Tibial artery (tissue), 4 donors: Measurements from ENCODE around the gene CAPN2.

ENCODE experiments used
- DNase-seq, 2 donors: peaks; one replicate each; pipeline ENCODE4 v3.0.0-alpha.2; 2019
- H3K27ac ChIP-seq, 2 donors: fragments of 200-600 bp; sonication (generic) in 1 of 2; 1 replicate in 1 of 2; 2 replicates in 1 of 2; pipeline ENCODE4 v1.5.1; 2018 to 2019; ENCODE audit warnings: mild to moderate bottlenecking in 1 of 2
- H3K27me3 ChIP-seq, 2 donors: fragments of 200-600 bp; sonication (generic) in 1 of 2; one replicate each; pipeline versions ENCODE4 v1.5.1 to v1.6.0; 2016 to 2019
- H3K36me3 ChIP-seq, 3 donors: fragments of 200-600 bp; sonication (generic) in 2 of 3; one replicate each; pipeline ENCODE4 v1.5.1; 2016 to 2019; ENCODE audit warnings: mild to moderate bottlenecking in 2 of 3
- H3K4me1 ChIP-seq, 4 donors: fragments of 200-600 bp; sonication (generic) in 2 of 4; 1 replicate in 3 of 4; 2 replicates in 1 of 4; pipeline ENCODE4 v1.5.1; 2016 to 2019
- H3K4me3 ChIP-seq, 2 donors: fragments of 200-600 bp; sonication (generic) in 1 of 2; 1 replicate in 1 of 2; 2 replicates in 1 of 2; pipeline ENCODE4 v1.5.1; 2018 to 2019; ENCODE audit warnings: mild to moderate bottlenecking in 2 of 2
- H3K9me3 ChIP-seq, 3 donors: fragments of 200-600 bp; sonication (generic) in 1 of 3; one replicate each; pipeline ENCODE4 v1.5.1; 2016 to 2019
- CTCF ChIP-seq, 2 experiments: fragments of 200-600 bp in 1 of 2; fragments of 450-650 bp in 1 of 2; IDR thresholded peaks; one replicate each; pipeline ENCODE4 v1.5.1; 2017 to 2019; ENCODE audit warnings: antibody characterized with exemption in 2 of 2, mild to moderate bottlenecking in 1 of 2, moderate library complexity in 1 of 2
- intact Hi-C: fragments of 100-400 bp; cut with DNase I; formaldehyde crosslinking; loops from one replicate; pipeline ENCODE4 v1.15.0; 2023; ENCODE audit warnings: low total_unique reads

CAPN2 gene

DNA sequence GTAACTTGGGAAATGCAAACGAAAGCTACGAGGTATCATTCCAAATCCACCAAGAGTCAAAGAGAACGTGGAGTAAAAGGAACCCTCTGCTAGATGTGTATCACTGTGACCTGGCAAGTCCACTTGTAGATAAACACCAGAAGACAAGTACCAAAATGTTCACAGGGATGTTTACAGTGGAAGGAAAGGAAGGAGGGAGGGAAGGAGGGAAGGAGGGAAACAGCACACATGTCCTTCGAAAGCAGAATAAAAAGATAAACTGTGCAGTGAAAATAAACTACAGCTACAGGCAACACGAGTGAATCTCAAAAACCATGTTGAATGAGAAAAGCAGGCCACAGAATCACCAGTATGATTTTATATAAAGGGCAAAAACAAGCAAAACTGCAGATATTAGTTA, 73.5 kb downstream of the CAPN2 start:
- Histone ChIP-seq H3K9me3 (no peaks in the 10 kb centered on the region), H3K4me1 (peaks cover 0 to 25% (median 7%) of the 10 kb centered on the region in 4 donors), H3K27ac (peak overlapping the region; percentile 10 to 11), H3K36me3 (peaks cover 8 to 58% (median 29%) of the 10 kb centered on the region in 3 donors), H3K4me3 (no peak overlapping the region), H3K27me3 (no peaks in the 10 kb centered on the region)
- intact Hi-C loops: no loop called here
- TF ChIP-seq CTCF (IDR thresholded peaks at IDR 0.05): no peak
- DNase-seq: no peak

GRCh38 chr1:223788746-223789415, 76.5 kb downstream of the CAPN2 start:
- intact Hi-C loops: no loop called here
- Histone ChIP-seq H3K9me3 (no peaks in the 10 kb centered on the region), H3K36me3 (peaks cover 0 to 52% (median 40%) of the 10 kb centered on the region in 3 donors), H3K27ac (no peak overlapping the region), H3K4me1 (peaks cover 0 to 22% (median 6%) of the 10 kb centered on the region in 4 donors), H3K4me3 (no peak overlapping the region), H3K27me3 (no peaks in the 10 kb centered on the region)
- DNase-seq: no peak
- TF ChIP-seq CTCF (IDR thresholded peaks at IDR 0.05): no peak

DNA sequence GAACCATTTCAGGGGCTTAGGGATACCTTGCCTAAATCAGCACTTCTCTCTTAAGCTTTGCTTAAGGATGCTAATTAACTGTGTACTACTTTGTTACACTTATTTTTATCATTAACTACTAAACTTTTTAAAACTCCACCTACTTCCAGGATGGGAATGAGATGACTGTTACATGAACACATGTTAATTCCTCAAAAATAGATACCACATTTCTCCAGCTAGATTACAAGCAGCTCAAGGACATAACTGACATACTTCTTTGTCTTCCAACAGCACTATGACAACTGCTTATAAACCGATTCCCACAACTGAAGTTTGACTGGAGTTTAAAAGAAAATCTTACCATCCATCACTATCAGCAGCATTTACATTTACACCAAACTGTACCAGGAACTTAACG, 79.7 kb downstream of the CAPN2 start:
- H3K9me3 ChIP-seq: no peaks in the 10 kb centered on the region
- H3K27ac ChIP-seq: no peak overlapping the region
- DNase-seq: no peak
- TF ChIP-seq CTCF (IDR thresholded peaks at IDR 0.05): no peak
- H3K27me3 ChIP-seq: no peaks in the 10 kb centered on the region
- H3K4me1 ChIP-seq: peaks cover 0 to 7% (median 0%) of the 10 kb centered on the region in 4 donors
- intact Hi-C loops: no loop called here
- H3K36me3 ChIP-seq: peaks cover 12 to 50% (median 47%) of the 10 kb centered on the region in 3 donors
- no peak overlapping the region for H3K4me3 ChIP-seq

GRCh38 chr1:223793716-223794115, 81.4 kb downstream of the CAPN2 start:
- intact Hi-C loops: no loop called here
- no peak for DNase-seq
- no peaks in the 10 kb centered on the region for H3K9me3 ChIP-seq
- no peak for TF ChIP-seq CTCF (IDR thresholded peaks at IDR 0.05)
- peaks cover 0 to 7% (median 0%) of the 10 kb centered on the region in 4 donors for H3K4me1 ChIP-seq
- H3K27ac ChIP-seq: no peak overlapping the region
- no peak overlapping the region for H3K4me3 ChIP-seq
- H3K27me3 ChIP-seq: no peaks in the 10 kb centered on the region
- peaks cover 27 to 55% (median 51%) of the 10 kb centered on the region in 3 donors for H3K36me3 ChIP-seq

DNA sequence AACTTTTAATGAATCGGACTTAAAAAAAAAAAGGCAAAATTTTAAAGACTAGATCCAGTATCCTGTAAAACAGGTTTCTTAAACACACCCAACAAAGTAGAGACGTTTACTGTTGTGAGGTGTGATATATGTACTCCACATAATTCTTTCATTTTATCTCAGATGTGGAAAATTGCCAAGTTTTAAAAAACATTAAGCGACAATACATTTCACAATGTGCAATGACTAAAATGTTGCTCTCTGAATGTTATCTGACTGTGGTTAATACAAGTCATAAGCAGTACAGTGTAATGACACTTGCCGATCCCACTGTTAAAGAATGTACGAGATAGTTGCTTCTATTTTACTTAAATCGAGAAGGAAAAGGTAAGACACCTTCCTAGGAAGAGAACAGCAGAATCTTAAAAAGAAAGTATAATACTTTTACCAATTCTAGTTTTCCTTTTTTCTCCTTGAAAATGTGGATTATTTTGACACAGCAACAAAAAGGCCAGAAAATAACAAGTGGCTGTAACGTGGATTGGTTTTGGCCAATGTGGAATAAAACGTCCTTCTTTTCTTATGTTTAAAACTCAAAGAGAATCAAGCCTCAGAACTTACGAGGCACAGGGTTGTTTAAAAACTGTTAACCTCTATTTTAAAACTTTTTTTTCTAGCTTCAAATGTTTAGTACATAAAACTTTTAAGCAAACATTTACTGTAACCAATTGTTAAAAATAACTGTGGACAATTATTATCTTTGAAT, 82.0 kb downstream of the CAPN2 start:
- Histone ChIP-seq H3K36me3 (peaks cover 32 to 55% (median 54%) of the 10 kb centered on the region in 3 donors), H3K4me3 (no peak overlapping the region)
- no peak for TF ChIP-seq CTCF (IDR thresholded peaks at IDR 0.05)

More for the DNA sequence above, 82.0 kb downstream of the CAPN2 start:
- intact Hi-C loops: no loop called here
- H3K4me1 ChIP-seq: peaks cover 0 to 7% (median 0%) of the 10 kb centered on the region in 4 donors
- H3K9me3 ChIP-seq: no peaks in the 10 kb centered on the region
- no peaks in the 10 kb centered on the region for H3K27me3 ChIP-seq
- no peak for DNase-seq
- no peak overlapping the region for H3K27ac ChIP-seq
